ENCODE data around the gene CNN1. TPM values are rescaled to one million over a fixed set of nuclear protein-coding genes. Genes with fewer than 3 reads are reported as not detected.

Gene CNN1
- 43.3 TPM for total RNA-seq

GRCh38 chr19:11538232-11539036, at the start of gene CNN1:
TSS of gene CNN1 (plus strand) at chr19:11538851. CDS start at chr19:11538928, 77 bp downstream.

GRCh38 chr19:11505504-11506100, 33.0 kb upstream of the CNN1 start, which contains the start of gene ZNF653:
TSS of gene ZNF653 (minus strand) at chr19:11505839. CDS start at chr19:11505786, 53 bp downstream.

GRCh38 chr19:11528551-11529341, 9.9 kb upstream of the CNN1 start, which contains the start of gene ECSIT:
TSS of gene ECSIT (minus strand) at chr19:11529134. CDS start at chr19:11519170, 9,964 bp downstream.

GRCh38 chr19:11558881-11559828, 20.5 kb downstream of the CNN1 start, which contains the start of gene ELOF1:
TSS of gene ELOF1 (minus strand) at chr19:11559230. CDS start at chr19:11554347, 4,883 bp downstream.

GRCh38 chr19:11577451-11578257, 39.0 kb downstream of the CNN1 start, which contains the start of gene ACP5:
TSS of gene ACP5 (minus strand) at chr19:11577645. CDS start at chr19:11577317, 328 bp downstream.

GRCh38 chr19:11597202-11598102, 58.8 kb downstream of the CNN1 start, which contains the start of gene ZNF627:
TSS of gene ZNF627 (plus strand) at chr19:11597483. CDS start at chr19:11597628, 145 bp downstream.

Other genes with a start within 250 kb of the CNN1 start
- gene TSPAN16, start 242.7 kb upstream of the CNN1 start, total RNA-seq, result not detected
- 17.7 TPM for gene RAB3D, start 199.2 kb upstream of the CNN1 start, total RNA-seq
- 83.0 TPM for gene TMEM205, start 192.6 kb upstream of the CNN1 start, total RNA-seq
- 55.9 TPM for gene CCDC159, start 192.3 kb upstream of the CNN1 start, total RNA-seq
- 16.8 TPM for gene PLPPR2, start 183.4 kb upstream of the CNN1 start, total RNA-seq
- gene SWSAP1, start 164.2 kb upstream of the CNN1 start, total RNA-seq, result 1.5 TPM
- 3.4 TPM for gene EPOR, start 154.5 kb upstream of the CNN1 start, total RNA-seq
- 2.5 TPM for gene RGL3, start 119.5 kb upstream of the CNN1 start, total RNA-seq
- gene ODAD3, start 103.7 kb upstream of the CNN1 start, total RNA-seq, result 0.27 TPM
- gene PRKCSH, start 103.2 kb upstream of the CNN1 start, total RNA-seq, result 110 TPM
- gene ELAVL3, start 57.8 kb upstream of the CNN1 start, total RNA-seq, result 38.3 TPM
- 12.9 TPM for gene ZNF653, start 33.0 kb upstream of the CNN1 start, total RNA-seq
- gene ECSIT, start 9.7 kb upstream of the CNN1 start, total RNA-seq, result 43.5 TPM
- gene ELOF1, start 20.4 kb downstream of the CNN1 start, total RNA-seq, result 23.4 TPM
- 16.7 TPM for gene ACP5, start 38.8 kb downstream of the CNN1 start, total RNA-seq
- 56.4 TPM for gene ZNF627, start 58.6 kb downstream of the CNN1 start, total RNA-seq
- 16.1 TPM for gene ZNF823, start 200.1 kb downstream of the CNN1 start, total RNA-seq
- 36.7 TPM for gene ZNF441, start 228.1 kb downstream of the CNN1 start, total RNA-seq

Measured in camera-type eye (tissue), 1 donor.